Subcutaneous adipose tissue (tissue), 4 donors: ENCODE data around the gene OBP2A. TPM values are rescaled to one million over a fixed set of nuclear protein-coding genes. Genes with fewer than 3 reads are reported as not detected.

Experiments used
- total RNA-seq, 4 donors: library from RNA; depleted of rRNA; stranded (reverse); fragments of >200 nt; gene quantifications; one replicate each; pipeline ENCODE4 v1.1.0, GENCODE V29; 2016
- TF ChIP-seq, protein P1 (sequence below): fragments of 450-650 bp; IDR thresholded peaks from one replicate; pipeline ENCODE4 v1.5.1; 2016; ENCODE audit warnings: low read depth, mild to moderate bottlenecking, control low read depth, antibody characterized with exemption, moderate library complexity

OBP2A gene
- total RNA-seq, 4 donors from 2014 or later, result not detected

- TF ChIP-seq, protein P1, sequence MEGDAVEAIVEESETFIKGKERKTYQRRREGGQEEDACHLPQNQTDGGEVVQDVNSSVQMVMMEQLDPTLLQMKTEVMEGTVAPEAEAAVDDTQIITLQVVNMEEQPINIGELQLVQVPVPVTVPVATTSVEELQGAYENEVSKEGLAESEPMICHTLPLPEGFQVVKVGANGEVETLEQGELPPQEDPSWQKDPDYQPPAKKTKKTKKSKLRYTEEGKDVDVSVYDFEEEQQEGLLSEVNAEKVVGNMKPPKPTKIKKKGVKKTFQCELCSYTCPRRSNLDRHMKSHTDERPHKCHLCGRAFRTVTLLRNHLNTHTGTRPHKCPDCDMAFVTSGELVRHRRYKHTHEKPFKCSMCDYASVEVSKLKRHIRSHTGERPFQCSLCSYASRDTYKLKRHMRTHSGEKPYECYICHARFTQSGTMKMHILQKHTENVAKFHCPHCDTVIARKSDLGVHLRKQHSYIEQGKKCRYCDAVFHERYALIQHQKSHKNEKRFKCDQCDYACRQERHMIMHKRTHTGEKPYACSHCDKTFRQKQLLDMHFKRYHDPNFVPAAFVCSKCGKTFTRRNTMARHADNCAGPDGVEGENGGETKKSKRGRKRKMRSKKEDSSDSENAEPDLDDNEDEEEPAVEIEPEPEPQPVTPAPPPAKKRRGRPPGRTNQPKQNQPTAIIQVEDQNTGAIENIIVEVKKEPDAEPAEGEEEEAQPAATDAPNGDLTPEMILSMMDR, result no peak
These were observed 46.7 kb downstream of the OBP2A start for GRCh38 chr9:135592625-135593024.

GRCh38 chr9:135596211-135596610 is 50.3 kb downstream of the OBP2A start:
- TF ChIP-seq, protein P1, result no peak

Other genes starting within 250 kb of the OBP2A start
- 10 to 100 TPM in 2 of 4 donors, 1 to 10 TPM in 2; 5.1 to 16.0 (median 11.1) TPM for gene PPP1R26, start 66.3 kb upstream of the OBP2A start, total RNA-seq
- gene MRPS2, start 45.4 kb upstream of the OBP2A start, total RNA-seq, result 10 to 100 TPM; 20.9 to 26.6 (median 23.3) TPM
- gene LCN1, start 24.7 kb upstream of the OBP2A start, total RNA-seq, result not detected
- gene PAEP, start 15.6 kb downstream of the OBP2A start, total RNA-seq, result not detected
- gene GLT6D1, start 93.4 kb downstream of the OBP2A start, total RNA-seq, result not detected
- not detected for gene LCN9, start 117.2 kb downstream of the OBP2A start, total RNA-seq
- not detected for gene SOHLH1, start 153.4 kb downstream of the OBP2A start, total RNA-seq
- gene KCNT1, start 156.1 kb downstream of the OBP2A start, total RNA-seq, result under 1 TPM in 2 of 4 donors, not detected in 2; 0.33 to 0.51 TPM